Right lobe of liver (tissue), 4 donors: Measurements from ENCODE around the gene MRPL14.

ENCODE experiments used
- POLR2A ChIP-seq: fragments of 450-650 bp; IDR thresholded peaks from one replicate; pipeline ENCODE4 v1.6.1; 2017; ENCODE audit warnings: antibody characterized with exemption, mild to moderate bottlenecking
- TF ChIP-seq, protein P1 (sequence below), 4 donors: fragments of 200-600 bp in 3 of 4; fragments of 450-650 bp in 1 of 4; IDR thresholded peaks; one replicate each; pipeline versions ENCODE4 v1.5.1 to v1.8.0; 2016 to 2022; ENCODE audit warnings: antibody characterized with exemption in 4 of 4, mild to moderate bottlenecking in 2 of 4
- donor health status: DM: no; HTN: no; CAD: no.
- donor health status: DM: no; HTN: no; CAD: no.
- donor health status: DM: no; HTN: yes; CAD: no.

DNA sequence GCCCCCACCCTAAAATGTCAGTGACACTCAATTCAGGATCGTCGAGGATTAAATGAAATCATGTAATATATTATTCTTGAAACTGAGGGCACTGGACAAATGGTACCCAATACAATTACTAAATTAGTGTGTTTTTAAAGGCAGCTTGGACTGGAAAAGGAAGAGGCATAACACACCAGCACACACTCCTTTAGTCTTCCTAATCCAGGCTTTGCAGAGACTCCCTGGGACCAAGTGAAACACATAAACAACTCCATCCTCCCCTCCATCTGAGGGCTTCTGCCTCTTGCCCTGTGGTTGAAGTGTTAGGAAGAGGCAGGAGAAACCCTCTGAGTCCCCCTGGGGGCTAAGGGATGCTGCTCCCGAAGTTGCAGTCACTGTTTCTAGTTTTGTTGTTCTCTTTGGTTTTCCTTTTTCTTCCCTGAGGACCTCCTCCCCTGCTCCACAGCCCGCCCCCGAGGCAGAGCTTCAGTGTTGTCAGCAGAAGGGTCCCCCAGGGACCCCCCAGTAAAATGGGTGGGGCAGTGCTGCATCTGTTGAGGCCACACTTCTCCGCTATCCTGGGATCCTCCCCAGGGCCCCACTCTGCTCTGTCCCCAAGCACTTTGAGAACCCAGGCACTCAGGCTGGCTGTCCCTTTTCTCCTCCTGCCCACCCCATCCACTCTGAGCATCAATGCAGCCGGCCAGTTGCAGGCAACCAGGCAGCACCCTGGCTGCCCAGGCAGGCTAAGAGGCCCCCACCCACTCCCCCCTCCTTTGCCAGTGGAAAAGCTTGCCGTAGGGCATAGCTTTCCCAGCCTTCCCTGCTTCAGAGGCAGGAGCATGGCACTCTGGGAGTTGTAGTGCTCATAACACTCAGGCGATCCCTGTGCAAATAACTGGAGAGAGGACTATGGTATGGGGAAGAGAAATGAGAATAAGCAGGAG is 6.0 kb upstream of the MRPL14 start:
- no peak for TF ChIP-seq POLR2A
- TF ChIP-seq, protein P1, sequence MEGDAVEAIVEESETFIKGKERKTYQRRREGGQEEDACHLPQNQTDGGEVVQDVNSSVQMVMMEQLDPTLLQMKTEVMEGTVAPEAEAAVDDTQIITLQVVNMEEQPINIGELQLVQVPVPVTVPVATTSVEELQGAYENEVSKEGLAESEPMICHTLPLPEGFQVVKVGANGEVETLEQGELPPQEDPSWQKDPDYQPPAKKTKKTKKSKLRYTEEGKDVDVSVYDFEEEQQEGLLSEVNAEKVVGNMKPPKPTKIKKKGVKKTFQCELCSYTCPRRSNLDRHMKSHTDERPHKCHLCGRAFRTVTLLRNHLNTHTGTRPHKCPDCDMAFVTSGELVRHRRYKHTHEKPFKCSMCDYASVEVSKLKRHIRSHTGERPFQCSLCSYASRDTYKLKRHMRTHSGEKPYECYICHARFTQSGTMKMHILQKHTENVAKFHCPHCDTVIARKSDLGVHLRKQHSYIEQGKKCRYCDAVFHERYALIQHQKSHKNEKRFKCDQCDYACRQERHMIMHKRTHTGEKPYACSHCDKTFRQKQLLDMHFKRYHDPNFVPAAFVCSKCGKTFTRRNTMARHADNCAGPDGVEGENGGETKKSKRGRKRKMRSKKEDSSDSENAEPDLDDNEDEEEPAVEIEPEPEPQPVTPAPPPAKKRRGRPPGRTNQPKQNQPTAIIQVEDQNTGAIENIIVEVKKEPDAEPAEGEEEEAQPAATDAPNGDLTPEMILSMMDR (IDR thresholded peaks at IDR 0.05): no peak
